T47D (cell line): Measurements from ENCODE around the gene CXCR5.

Source experiments
- DNase-seq, 2 experiments: peaks; one replicate each; pipeline versions ENCODE4 v3.0.0 to v3.0.0-alpha.2; 2011 to 2012; ENCODE audit warnings: low read depth in 1 of 2, low spot score in 1 of 2
- JUND ChIP-seq: IDR thresholded peaks from 2 replicates; pipeline ENCODE4 v1.6.1; 2012; ENCODE audit warnings: low read depth
- in situ Hi-C: cut with HindIII; loops from 2 replicates; pipeline ENCODE4 v1.10.0; 2016; ENCODE audit warnings: low sequenced_read_pairs, low pct_unique_long_range_greater_than_20kb

Gene CXCR5

DNA sequence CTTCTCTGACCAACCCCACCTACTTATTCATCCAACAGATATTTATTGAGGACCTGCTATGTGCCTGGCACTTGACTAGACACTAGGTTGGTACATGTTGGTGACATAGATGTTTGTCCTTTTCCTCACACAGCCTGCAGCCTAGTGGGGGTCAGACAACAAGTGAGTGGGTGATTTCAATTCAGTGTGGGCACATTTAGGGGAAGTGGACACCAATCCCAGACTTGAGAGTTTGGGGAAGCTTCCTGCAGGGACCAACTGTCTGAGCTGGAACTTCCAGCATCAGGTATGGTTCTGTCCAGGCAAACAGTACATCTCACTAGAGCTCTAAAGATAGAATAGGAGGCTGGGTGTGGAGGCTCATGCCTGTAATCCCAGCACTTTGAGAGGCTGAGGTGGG lies 47.9 kb downstream of the CXCR5 start:
- no peak for TF ChIP-seq JUND
- no peak for DNase-seq
- in situ Hi-C loops = no loop called here

GRCh38 chr11:118933486-118933885 lies 49.8 kb downstream of the CXCR5 start:
- in situ Hi-C loops = no loop called here
- TF ChIP-seq JUND = no peak
- peak in 1 of 2 experiments; percentile 73 for DNase-seq

DNA sequence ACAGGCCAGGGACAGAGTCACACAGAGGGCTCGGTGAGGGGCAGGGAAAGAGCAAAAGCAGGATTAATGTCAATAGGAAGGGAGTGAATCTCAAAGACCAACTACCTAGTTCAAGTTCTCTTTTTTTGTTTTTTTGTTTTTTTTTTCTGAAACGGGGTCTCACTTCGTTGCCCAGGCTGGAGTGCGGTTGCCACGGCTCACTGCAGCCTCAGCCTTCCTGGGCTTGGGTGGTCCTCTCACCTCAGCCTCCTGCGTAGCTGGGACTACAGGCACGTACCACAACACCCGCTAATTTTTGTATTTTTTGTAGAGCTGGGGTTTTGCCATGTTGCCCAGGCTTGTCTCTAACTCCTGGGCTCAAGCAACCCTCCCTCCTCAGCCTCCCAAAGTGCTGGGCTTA lies 51.7 kb downstream of the CXCR5 start:
- no peak for DNase-seq
- no peak for TF ChIP-seq JUND
- in situ Hi-C loops = no loop called here

GRCh38 chr11:118938491-118939403 lies 55.1 kb downstream of the CXCR5 start:
- in situ Hi-C loops = no loop called here
- TF ChIP-seq JUND = no peak
- no peak for DNase-seq

- in situ Hi-C loops = no loop called here
- no peak for TF ChIP-seq JUND
- no peak for DNase-seq
Observed at GRCh38 chr11:118939404-118939915, 55.8 kb downstream of the CXCR5 start.

DNA sequence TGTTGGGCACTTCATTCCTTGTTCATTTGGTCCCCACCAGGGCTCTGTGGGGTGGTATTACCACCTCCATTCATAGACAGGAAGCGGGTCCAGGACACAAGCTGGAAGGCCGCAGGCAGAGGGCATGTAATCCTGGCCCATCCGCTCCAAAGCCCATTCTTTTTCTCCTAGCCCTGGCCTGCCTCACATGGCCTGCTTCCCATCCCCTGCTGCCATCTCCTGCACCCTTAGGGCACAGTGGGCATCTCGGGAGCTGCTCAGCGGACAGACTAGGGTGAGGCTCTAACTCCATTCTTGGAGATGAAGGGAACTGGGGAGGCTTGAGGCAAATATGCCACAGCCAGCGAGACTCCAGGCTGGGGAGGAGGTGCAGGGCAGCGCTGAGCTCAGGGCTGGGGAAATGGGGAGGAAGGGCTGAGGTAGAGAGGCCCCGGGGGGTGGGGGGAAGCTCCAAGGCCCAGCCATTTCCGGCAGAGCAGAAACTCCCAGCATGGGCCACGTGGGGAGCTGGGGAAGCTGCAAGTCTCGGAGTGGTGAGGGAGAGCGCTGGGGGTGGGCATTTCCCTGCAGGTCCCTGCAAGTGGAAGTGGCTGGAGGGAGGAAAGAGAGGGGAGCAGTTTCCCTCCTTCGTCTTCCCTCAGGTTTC lies 56.4 kb downstream of the CXCR5 start:
- in situ Hi-C loops = no loop called here
- no peak for DNase-seq
- TF ChIP-seq JUND = no peak

DNA sequence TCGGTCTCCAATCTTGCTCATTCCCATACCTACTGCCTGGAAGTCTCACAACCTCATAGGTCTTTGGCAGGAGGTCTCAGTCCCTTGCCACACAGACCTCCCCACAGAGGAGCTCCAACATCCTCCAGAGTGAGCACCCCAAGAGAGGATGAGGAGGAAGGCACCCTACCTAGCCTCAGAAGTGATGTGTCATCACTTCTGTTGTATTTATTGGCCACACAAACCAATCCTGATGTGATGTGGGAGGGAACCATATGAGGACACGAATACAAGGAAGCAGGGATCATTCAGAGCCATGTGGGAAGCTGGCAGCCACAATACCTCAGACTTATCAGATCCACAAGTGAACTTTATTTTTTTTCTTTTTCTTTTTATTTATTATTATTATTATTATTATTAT lies 63.4 kb downstream of the CXCR5 start:
- in situ Hi-C loops = no loop called here
- no peak for DNase-seq
- TF ChIP-seq JUND = no peak
